ENCODE data around the gene PRKX.
"Not testable (repeated sequence)": the region's sequence is repeated elsewhere in the genome, so short reads cannot be mapped to it uniquely, and the experiment has no call there.

The PRKX gene

GRCh38 chrX:3577551-3577950, 135.9 kb downstream of the PRKX start:
- no peak for DNase-seq (ENCODE audit: low read depth in 2 of 2)

- no peak for DNase-seq (ENCODE audit: low read depth in 2 of 2)
Measured at GRCh38 chrX:3576886-3577501, 136.5 kb downstream of the PRKX start.

GRCh38 chrX:3567686-3568085, 145.8 kb downstream of the PRKX start:
- no peak for DNase-seq (ENCODE audit: low read depth in 2 of 2)

- no peak for DNase-seq (ENCODE audit: low read depth in 2 of 2)
Measured at GRCh38 chrX:3563451-3563850, 150.0 kb downstream of the PRKX start.

- DNase-seq (ENCODE audit: low read depth in 2 of 2): not testable (repeated sequence)
Measured at GRCh38 chrX:3560010-3560409, 153.4 kb downstream of the PRKX start.
